HG02623 (cell line): ENCODE data around the gene DGKB.

ENCODE experiments used
- ATAC-seq: cut with Tn5 transposase; IDR thresholded peaks from one replicate; pipeline ENCODE4 v1.9.1; 2021; ENCODE audit warnings: moderate library complexity; ENCODE audit not compliant: unreplicated experiment

Gene DGKB

GRCh38 chr7:14902589-14903067 lies at the start of gene DGKB:
Gene DGKB, minus strand, starts transcription at chr7:14902751.
- no peak for ATAC-seq

GRCh38 chr7:14950013-14950412 lies 47.5 kb upstream of the DGKB start:
- no peak for ATAC-seq

DNA sequence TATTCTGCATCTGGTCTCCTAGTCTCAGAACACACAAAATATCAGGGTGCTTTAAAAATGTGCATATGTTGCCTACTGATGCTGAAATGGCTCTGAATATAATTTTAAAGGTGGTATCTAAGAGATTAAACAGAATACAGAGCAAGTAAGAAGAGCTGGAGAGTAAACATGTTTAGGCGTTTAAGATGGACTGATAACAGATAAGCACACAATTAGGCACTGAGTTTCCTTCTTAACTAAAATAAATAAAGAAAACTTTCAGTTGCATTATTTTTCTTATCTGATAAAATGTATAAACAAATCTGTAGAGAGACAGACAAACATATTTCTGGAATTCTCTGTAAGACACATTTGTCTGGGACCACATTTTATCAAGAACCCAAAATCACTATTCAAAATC lies 35.6 kb upstream of the DGKB start:
- ATAC-seq: no peak

- no peak for ATAC-seq
These were observed 35.0 kb upstream of the DGKB start for GRCh38 chr7:14937581-14937980.

DNA sequence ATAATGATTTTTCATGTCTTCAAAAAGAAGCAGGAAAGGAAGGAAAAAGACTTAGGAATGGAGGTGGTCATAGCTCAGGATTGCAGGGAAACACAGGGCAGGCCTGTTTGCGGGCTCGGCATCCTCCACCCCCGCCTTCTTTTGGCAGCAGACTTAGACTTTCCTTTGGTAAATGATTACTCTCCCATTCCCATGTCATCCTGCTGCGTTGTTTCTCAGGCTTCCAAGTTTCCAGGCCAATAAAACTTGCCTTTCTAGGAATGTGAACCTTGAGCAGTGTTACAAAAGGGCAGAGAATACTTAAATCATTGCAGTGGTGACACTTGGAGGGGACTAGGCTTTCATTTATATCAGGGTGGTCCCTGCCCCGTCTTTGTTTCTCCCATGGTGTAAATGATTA lies 34.0 kb upstream of the DGKB start:
- no peak for ATAC-seq

DNA sequence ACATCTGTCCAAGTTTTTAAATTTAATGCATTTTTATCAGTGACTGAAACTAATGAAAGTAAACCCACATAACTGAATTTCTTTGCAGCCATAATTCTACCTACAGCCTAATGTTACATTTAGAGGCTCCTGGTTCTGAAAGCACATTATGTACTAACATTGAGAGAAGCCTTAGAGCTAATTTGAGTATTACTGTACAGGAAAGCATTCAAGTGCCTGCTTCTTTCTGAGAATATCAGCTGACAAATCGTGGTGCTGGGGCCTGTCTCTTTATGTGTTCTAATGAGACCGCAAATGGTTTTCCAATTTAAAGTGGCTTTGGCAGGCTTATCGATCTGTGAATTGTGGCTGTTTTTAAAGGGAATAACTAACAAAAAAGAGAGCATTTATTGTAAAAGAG lies 32.3 kb upstream of the DGKB start:
- no peak for ATAC-seq

- ATAC-seq: no peak
These were observed 29.1 kb upstream of the DGKB start for GRCh38 chr7:14931511-14932215.

DNA sequence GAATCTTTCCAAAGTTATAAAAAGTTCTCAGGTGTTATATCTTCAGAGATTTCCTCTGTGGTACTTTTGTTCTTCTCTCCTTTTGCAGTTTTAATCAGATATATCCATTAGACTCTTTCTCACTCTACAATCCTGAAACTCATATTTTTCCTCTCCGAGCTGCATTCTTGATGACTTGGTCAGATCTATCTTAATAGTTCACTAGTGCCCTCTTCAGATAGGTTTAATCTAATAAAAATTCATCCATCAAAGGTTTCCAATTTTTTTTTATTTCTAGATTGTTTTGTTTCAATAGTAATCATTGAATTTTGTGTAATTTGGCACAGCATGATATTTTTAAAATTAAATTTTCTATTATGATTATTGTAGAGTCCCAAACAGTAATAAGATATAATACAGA lies 21.8 kb upstream of the DGKB start:
- ATAC-seq: no peak

GRCh38 chr7:14911077-14911476 lies 8.5 kb upstream of the DGKB start:
- ATAC-seq: no peak

GRCh38 chr7:14908697-14909096 lies 6.1 kb upstream of the DGKB start:
- ATAC-seq: no peak

- no peak for ATAC-seq
These were observed 3.2 kb upstream of the DGKB start for GRCh38 chr7:14905764-14906163.

DNA sequence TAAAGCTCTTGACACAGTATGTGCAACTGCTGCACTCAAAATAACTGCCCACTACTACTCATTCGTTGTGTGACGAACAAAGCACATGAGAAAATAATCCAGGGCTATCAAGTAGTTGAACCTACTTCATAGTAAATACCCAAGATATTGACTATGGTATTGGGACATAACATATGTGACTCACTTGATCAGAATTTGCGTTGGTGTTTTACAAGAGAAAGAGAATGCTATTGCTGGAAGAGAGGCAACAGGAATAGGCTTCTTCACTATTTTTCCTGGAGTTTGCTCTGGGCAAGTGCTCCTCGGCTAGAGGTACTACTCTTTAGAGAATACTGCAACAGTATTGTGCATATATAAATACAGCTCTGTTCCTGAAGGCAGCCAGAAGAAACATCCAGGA lies 2.5 kb downstream of the DGKB start:
- no peak for ATAC-seq

DNA sequence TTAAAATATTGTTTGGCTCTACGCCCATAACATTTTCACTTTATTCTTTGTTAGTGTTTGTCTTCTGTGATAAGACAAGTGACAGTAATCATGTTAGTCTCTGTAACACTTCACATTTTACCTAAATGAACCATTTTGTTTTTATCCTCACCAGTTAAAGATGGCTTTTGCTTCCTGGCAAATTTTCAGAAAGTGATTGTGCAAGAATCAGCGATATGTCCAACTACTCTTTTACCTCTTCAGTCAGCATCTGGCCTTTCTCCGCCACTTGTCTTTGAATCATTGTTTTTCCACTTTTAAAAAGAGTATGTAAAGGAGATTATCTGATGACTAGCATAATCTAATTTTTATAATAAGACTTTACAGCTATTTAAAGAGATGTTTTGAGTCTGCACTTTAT lies 3.5 kb downstream of the DGKB start:
- no peak for ATAC-seq

- ATAC-seq: no peak
These were observed 6.1 kb downstream of the DGKB start for GRCh38 chr7:14896461-14896860.

- no peak for ATAC-seq
These were observed 7.7 kb downstream of the DGKB start for GRCh38 chr7:14894826-14895225.

- ATAC-seq: no peak
These were observed 9.6 kb downstream of the DGKB start for GRCh38 chr7:14892961-14893360.

DNA sequence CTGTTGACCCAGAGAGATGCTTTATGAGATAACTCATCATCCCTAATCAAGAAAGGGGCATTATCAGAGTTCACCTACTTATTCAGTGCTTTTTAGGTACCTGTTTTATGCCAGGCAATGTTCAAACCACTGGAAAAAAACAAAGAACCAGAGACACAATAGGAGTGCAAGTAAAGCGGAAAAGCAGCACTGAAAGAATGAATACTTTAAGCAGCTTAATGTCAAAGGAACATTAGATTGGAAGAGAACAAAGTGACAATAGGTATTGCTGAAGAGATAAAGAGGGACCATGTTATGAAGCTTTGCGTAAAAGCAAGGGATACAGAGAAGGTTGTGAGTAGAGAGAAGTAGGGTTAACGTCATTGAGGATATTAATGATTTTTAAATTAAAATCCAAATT lies 11.3 kb downstream of the DGKB start:
- no peak for ATAC-seq

GRCh38 chr7:14888962-14889361 lies 13.6 kb downstream of the DGKB start:
- ATAC-seq: no peak

DNA sequence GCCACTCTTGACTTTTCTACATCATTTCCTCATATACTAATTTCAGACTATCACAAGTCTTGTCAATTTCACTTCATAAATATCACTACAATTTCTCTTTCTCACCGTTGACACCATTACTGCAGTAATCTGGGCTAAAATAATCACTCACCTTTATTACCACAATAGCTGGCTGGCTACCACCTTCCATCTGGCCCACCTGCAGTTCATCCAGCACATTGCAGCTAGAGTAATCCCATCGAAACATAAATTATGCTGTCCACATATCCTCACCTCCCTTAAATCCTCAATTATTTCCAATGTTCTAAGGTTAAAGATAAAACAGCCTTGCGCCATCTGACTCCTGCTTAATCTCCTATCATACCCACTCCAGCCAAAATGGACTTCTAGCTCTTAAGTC lies 16.0 kb downstream of the DGKB start:
- no peak for ATAC-seq

GRCh38 chr7:14875941-14876587 lies 26.5 kb downstream of the DGKB start:
- ATAC-seq: no peak

DNA sequence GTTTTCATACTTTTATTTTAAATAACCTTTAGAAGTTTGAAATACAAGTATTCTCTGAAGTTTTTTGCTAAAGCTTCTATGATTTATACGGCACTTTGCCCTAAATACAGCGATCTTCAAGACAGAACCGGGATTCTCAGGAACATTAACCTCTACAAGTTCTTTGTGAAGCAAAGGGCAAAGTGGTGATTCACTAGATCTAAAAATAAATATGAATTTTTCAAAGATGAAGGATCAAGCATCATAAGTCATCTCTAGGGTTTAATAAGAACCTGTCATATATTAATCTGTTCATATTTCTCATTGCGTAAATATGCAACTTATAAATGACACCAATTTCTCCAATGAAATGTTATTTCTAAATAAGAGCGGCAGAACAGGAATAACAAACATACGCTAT lies 30.7 kb downstream of the DGKB start:
- no peak for ATAC-seq

DNA sequence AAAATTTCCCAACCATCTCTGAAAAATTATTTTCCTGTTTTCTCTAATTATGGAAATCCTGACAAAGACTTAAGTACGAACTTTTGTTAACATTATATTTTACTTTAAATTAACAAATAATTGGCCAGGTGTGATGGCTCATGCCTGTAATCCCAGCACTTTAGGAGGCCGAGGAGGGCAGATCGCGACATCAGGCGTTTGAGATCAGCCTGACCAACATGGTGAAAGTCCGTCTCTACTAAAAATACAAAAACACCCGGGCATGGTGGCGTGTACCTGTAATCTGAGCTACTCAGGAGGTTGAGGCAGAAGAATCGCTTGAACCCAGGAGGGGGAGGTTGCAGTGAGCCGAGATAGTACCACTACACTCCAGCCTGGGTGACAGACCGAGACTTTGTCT lies 32.2 kb downstream of the DGKB start:
- no peak for ATAC-seq

GRCh38 chr7:14868937-14869336 lies 33.6 kb downstream of the DGKB start:
- no peak for ATAC-seq
